SK-N-MC (cell line): ENCODE results near the gene ANKFY1.

ENCODE experiments used
- EZH2 ChIP-seq: fragments of 200-600 bp; sonication (generic); IDR thresholded peaks from one replicate; pipeline ENCODE4 v1.6.1; 2017; ENCODE audit warnings: antibody characterized with exemption
- FOXP2 ChIP-seq: optimal IDR thresholded peaks from 2 replicates; pipeline ENCODE3; 2011; ENCODE audit warnings: mild to moderate bottlenecking, moderate library complexity; ENCODE audit not compliant: insufficient read depth; ENCODE audit errors: extremely low read length, control extremely low read depth
- POLR2AphosphoS5 ChIP-seq: IDR thresholded peaks from 2 replicates; pipeline ENCODE4 v1.6.1; 2012; ENCODE audit warnings: mild to moderate bottlenecking, low read depth, low read length, borderline replicate concordance

GRCh38 chr17:4249452-4250029 lies 14.2 kb downstream of the ANKFY1 start:
- TF ChIP-seq EZH2 (no peak), FOXP2 (no peak), POLR2AphosphoS5 (no peak)
